Stimulated activated CD8-positive, alpha-beta memory T cell treated with anti-CD3 and anti-CD28 coated beads, Interleukin-12 subunit alpha, Interleukin-12 subunit beta, amount 100 ng/mL, for 1 hour (primary cell): ENCODE measurements around the gene ANXA9.

Experiments
- DNase-seq: peaks from one replicate; pipeline ENCODE4 v3.0.0-alpha.2; 2020; ENCODE audit warnings: low read depth

Gene ANXA9

DNA sequence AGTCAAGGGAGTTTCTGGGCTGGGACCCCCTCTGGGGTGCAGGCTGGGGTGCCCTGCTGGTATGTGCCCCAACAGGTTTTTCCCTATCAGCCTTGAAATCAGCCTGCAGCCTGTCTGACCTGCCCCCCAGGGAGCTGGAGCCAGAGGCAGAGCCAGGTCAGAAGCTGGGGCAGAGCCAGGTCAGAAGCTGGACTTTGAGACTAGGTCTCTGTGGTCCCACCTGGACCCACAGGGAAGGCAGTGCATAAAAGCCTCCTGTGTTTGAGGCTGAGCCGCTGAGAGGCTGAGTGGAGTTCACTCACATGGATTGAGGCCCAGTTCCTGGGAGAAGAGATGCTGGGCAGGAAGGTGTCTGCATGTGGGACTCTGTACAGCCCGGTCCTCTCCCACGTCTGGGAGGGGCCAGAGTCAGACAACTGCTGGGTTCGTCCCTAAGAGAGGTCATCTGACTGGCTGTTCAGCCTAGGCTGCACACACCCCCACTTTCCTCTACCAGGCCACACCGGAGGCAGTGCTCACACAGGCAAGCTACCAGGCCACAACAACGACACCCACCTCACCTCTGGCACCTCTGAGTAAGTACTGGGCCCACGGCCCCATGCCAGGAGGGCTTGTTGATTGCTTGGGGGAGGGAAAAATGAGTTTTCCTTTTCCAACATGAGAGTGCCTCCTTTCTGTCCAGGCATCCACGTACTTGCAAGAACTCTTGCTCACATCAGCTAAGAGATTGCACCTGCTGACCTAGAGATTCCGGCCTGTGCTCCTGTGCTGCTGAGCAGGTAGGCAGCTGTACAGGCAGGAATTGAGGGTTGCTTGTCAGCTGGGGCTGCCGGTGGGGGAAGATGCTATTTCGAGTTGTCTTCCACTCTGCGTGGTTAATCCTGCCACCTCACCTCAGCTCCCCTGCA is at the start of gene ANXA9:
ANXA9 (plus strand) TSS at position 488 of the 908 bp plus-strand sequence. CDS start 814 bp downstream, outside the sequence.
- no peak for DNase-seq

- no peak for DNase-seq
Measured at GRCh38 chr1:150944856-150945255, 37.2 kb upstream of the ANXA9 start.

DNA sequence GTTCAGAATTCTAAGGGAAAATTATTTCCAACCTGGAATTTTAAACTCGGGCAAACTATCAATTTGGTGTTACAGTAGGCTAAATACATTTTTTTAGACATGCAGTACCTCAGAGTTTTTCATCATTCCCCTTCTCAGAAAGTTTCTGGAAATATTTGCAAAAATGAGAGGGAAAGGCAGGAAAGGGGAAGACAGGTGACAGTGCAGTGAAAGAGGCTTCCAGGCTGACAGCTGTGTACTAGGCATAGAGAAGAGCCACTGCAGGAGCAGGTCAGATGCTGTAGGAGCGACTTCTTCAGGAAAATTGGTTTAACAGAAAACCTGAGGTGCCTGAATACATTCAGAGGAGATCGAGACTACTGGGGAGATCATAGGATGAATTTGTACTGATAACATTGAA is 27.4 kb upstream of the ANXA9 start:
- no peak for DNase-seq

- DNase-seq = no peak
Measured at GRCh38 chr1:150955280-150955679, 26.8 kb upstream of the ANXA9 start.

- no peak for DNase-seq
Measured at GRCh38 chr1:150957666-150958065, 24.4 kb upstream of the ANXA9 start.

DNA sequence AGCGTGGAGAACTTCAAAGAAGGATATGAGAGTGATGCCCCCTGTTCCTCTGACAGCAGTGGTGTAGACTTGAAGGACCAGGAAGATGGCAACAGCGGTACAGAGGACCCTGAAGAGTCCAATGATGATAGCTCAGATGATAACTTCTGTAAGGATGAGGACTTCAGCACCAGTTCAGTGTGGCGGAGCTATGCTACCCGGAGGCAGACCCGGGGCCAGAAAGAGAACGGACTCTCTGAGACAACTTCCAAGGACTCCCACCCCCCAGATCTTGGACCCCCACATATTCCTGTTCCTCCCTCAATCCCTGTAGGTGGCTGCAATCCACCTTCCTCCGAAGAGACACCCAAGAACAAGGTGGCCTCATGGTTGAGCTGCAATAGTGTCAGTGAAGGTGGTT is 21.4 kb upstream of the ANXA9 start:
- DNase-seq = no peak

- DNase-seq = no peak
Measured at GRCh38 chr1:150961756-150962155, 20.3 kb upstream of the ANXA9 start.

- no peak for DNase-seq
Measured at GRCh38 chr1:150963321-150964163, 18.6 kb upstream of the ANXA9 start.

GRCh38 chr1:150964164-150964489 is 18.0 kb upstream of the ANXA9 start:
- no peak for DNase-seq

DNA sequence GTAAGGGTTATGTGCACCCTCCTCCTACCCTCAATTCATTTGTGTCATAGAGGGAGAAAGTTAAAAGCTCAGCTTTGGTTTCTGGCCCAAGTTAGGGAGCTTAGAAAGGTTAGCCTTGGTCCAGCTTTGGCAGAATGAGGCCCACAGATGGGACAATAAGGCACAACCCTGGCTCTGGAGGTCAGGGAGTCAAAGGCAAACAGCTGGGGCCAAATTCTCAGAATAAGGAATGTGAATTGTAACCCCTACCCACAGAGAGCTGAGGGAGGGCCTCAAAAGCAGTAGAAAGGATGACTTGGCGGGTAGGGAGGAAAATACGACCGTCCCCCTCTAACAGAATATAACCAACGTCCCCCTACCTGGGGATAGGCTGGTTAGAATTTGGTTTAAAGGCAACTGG is 16.5 kb upstream of the ANXA9 start:
- no peak for DNase-seq

GRCh38 chr1:150966011-150966410 is 16.1 kb upstream of the ANXA9 start:
- no peak for DNase-seq

GRCh38 chr1:150967936-150968335 is 14.2 kb upstream of the ANXA9 start:
- no peak for DNase-seq

- DNase-seq = no peak
Measured at GRCh38 chr1:150968491-150968890, 13.6 kb upstream of the ANXA9 start.

GRCh38 chr1:150969626-150970025 is 12.5 kb upstream of the ANXA9 start:
- DNase-seq = no peak

- no peak for DNase-seq
Measured at GRCh38 chr1:150970808-150971582, 11.1 kb upstream of the ANXA9 start.

DNA sequence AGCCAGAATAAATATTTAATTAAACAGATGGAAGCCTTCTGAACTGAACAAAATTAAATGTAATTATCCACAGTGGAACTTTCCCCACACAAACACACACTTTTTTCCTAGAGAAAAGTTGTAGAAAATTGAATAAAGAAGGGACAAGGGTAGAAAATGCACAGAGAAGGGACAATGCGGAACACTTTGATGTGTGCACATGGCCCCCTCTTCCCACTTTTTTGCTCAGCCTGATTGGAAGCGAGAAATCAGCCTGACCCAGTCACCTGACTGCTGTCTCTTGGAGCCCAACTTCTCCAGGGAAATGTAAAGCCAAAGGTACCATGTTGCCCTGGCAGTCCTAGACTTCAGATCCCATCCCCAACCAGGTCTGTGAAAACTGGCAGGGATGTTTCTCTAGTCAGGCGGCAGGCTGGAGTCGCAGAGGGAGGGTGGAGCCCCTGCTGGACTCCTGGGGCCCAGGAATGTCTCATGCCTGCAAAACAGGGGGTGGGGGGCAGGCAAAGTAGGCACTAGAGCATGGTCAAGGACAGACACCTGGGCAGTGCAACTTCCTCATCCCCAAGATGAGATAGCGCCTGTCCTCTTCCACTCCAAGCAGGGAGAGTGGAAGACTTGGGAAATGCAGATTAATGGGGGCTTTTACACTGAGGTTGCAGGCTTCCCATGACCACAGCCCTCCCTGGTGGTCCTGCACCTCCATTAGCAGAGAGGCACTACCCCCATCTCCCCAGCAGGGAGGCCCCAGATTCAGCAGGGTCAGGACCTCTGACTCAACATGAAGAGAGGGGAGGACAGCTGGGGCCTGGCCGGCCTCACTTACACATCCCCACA is 10.3 kb upstream of the ANXA9 start:
- DNase-seq = no peak

GRCh38 chr1:150972417-150972940 is 9.6 kb upstream of the ANXA9 start:
- DNase-seq = no peak

- DNase-seq = no peak
Measured at GRCh38 chr1:150973258-150973835, 8.7 kb upstream of the ANXA9 start.

DNA sequence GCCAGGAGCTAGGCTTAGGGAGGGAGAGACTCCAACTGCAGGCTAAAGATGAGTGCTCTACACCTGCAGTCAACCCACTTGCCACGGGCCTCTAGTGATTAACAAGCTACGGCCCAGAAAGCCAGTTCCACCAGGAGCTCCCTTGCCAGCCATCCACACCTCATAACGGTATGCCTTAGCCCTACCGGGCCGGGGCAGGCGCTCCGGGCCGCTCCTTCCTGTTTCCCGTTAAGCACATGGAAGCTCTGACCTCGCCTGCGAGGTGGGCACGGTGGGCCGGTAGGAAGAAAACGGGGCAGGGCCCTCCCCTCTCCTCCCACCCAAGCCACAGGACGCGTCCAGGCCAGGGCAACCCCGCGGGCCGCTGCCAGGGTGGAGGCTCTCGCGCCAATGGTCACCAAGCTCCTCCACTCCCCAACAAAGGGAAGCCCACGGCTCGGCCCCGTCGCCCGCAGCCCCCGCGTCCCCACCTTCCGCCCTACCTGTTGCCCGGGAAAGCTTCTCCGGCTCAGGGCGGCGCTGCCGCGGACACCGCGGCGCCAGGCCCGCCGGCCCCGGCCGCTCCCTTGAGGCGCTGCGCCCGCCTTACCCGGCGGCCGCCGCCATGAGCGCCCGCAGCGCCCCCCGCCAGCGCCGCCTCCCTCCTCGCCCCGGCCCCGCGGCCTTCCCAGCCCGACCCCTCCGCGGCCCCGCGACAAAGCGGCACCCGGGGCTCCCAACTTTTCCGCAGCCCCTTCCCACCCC is 8.1 kb upstream of the ANXA9 start:
- no peak for DNase-seq
